GM19467 (cell line): ENCODE results near the gene CCM2.

Source experiments
- ATAC-seq: cut with Tn5 transposase; IDR thresholded peaks from one replicate; pipeline ENCODE4 v1.9.1; 2021; ENCODE audit warnings: mild to moderate bottlenecking, moderate library complexity; ENCODE audit not compliant: unreplicated experiment

CCM2 gene

GRCh38 chr7:45118292-45118691, 118.3 kb downstream of the CCM2 start:
- no peak for ATAC-seq

GRCh38 chr7:45118889-45119331, 118.9 kb downstream of the CCM2 start:
- ATAC-seq: no peak

- no peak for ATAC-seq
Measured at GRCh38 chr7:45119550-45119949, 119.5 kb downstream of the CCM2 start.

- ATAC-seq: no peak
Measured at GRCh38 chr7:45122975-45123860, 123.2 kb downstream of the CCM2 start.

GRCh38 chr7:45123913-45124710, 124.1 kb downstream of the CCM2 start:
- ATAC-seq: no peak

GRCh38 chr7:45125193-45125904, 125.3 kb downstream of the CCM2 start:
- no peak for ATAC-seq
